ENCODE measurements around the gene PIK3AP1. TPM values are rescaled to one million over a fixed set of nuclear protein-coding genes. Genes with fewer than 3 reads are reported as not detected.
A peak's percentile ranks its signal among the peaks of the same experiment; 100 is the strongest.

The PIK3AP1 gene
- total and polyA plus RNA-seq, 4 donors = 27.3 to 137 (median 50.9) TPM

DNA sequence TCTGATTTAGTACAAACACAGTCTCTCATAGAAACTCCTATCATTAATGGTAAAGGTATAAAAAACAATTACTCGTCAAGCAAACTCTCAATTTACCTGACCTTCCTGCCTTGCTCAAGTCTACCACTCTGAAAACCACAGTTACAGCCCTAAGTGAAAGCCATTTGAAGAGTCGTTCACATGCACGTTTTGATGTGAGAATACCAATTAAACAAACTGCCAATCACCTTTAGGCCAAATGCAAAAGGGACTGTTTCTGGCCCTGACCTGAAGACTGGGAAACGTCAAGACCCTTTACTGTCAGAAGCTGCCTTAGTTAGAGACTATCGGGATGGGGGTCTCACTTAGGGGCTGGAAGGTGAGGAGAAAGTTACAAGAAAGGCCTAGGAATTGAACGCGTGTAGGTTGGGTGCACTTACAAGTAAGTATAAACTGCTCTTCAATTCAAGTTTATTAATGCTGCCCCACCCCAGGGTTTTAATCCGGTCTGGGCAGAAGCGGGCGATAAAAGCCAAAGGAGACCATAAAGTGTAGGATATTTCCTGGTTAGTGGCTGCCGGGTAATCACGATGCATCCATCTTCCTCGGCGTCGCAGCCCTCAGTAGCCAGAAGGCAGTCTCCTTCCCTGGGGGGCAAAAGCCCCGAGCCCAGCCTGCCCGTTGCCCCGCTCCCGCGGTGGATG lies 134.4 kb downstream of the PIK3AP1 start:
- Histone ChIP-seq H3K36me3 (ENCODE audit: control insufficient read depth in 4 of 4, insufficient read depth in 3 of 4, low read depth in 1 of 4, low read length in 3 of 4) (no peaks in the 10 kb centered on the region), H3K9ac (ENCODE audit: low read depth in 1 of 2, low read length in 2 of 2) (peak overlapping the region; percentile 86 to 99), H3K27me3 (ENCODE audit: control insufficient read depth in 4 of 4, insufficient read depth in 4 of 4, low read length in 3 of 4) (no peaks in the 10 kb centered on the region), H3K9me3 (ENCODE audit: control insufficient read depth in 4 of 4, low read length in 3 of 4) (no peaks in the 10 kb centered on the region), H3K4me3 (ENCODE audit: low read depth in 1 of 3, low read length in 3 of 3) (peak overlapping the region; percentile 82 to 99 (median 87)), H3K4me1 (ENCODE audit: control insufficient read depth in 4 of 4, insufficient read depth in 4 of 4, low read length in 3 of 4) (peaks cover 8 to 49% (median 21%) of the 10 kb centered on the region in 4 donors), H3K27ac (ENCODE audit: low read depth in 1 of 2, low read length in 2 of 2) (peak overlapping the region; percentile 96 to 97)
- no peak for DNase-seq (ENCODE audit: low spot score)
- TF ChIP-seq YY1 (IDR thresholded peaks at IDR 0.05) (peak; percentile 32), FOXA2 (IDR thresholded peaks at IDR 0.05) (no peak)
- WGBS = under 1% methylated on average over 20 of the region's 20 CpGs

GRCh38 chr10:96584474-96584873 lies 135.8 kb downstream of the PIK3AP1 start:
- Histone ChIP-seq H3K4me3 (ENCODE audit: low read depth in 1 of 3, low read length in 3 of 3) (no peak overlapping the region), H3K4me1 (ENCODE audit: control insufficient read depth in 4 of 4, insufficient read depth in 4 of 4, low read length in 3 of 4) (peaks cover 8 to 52% (median 22%) of the 10 kb centered on the region in 4 donors), H3K9me3 (ENCODE audit: control insufficient read depth in 4 of 4, low read length in 3 of 4) (no peaks in the 10 kb centered on the region), H3K9ac (ENCODE audit: low read depth in 1 of 2, low read length in 2 of 2) (no peak overlapping the region), H3K36me3 (ENCODE audit: control insufficient read depth in 4 of 4, insufficient read depth in 3 of 4, low read depth in 1 of 4, low read length in 3 of 4) (no peaks in the 10 kb centered on the region), H3K27me3 (ENCODE audit: control insufficient read depth in 4 of 4, insufficient read depth in 4 of 4, low read length in 3 of 4) (no peaks in the 10 kb centered on the region), H3K27ac (ENCODE audit: low read depth in 1 of 2, low read length in 2 of 2) (no peak overlapping the region)
- TF ChIP-seq JUND (IDR thresholded peaks at IDR 0.05) (no peak), GABPA (IDR thresholded peaks at IDR 0.05 in 1 of 2, conservative IDR thresholded peaks at IDR 0.05 in 1 of 2) (no peak), SP1 (IDR thresholded peaks at IDR 0.05) (no peak), FOXA2 (IDR thresholded peaks at IDR 0.05) (no peak), RXRA (IDR thresholded peaks at IDR 0.05) (no peak), CTCF (IDR thresholded peaks at IDR 0.05; ENCODE audit: low read depth, low read length, missing input control) (no peak)
- TF ChIP-seq, protein P1, sequence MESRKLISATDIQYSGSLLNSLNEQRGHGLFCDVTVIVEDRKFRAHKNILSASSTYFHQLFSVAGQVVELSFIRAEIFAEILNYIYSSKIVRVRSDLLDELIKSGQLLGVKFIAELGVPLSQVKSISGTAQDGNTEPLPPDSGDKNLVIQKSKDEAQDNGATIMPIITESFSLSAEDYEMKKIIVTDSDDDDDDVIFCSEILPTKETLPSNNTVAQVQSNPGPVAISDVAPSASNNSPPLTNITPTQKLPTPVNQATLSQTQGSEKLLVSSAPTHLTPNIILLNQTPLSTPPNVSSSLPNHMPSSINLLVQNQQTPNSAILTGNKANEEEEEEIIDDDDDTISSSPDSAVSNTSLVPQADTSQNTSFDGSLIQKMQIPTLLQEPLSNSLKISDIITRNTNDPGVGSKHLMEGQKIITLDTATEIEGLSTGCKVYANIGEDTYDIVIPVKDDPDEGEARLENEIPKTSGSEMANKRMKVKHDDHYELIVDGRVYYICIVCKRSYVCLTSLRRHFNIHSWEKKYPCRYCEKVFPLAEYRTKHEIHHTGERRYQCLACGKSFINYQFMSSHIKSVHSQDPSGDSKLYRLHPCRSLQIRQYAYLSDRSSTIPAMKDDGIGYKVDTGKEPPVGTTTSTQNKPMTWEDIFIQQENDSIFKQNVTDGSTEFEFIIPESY (IDR thresholded peaks at IDR 0.05) = no peak
- no peak for DNase-seq (ENCODE audit: low spot score)
- WGBS = 92% methylated on average over 9 of the region's 9 CpGs

DNA sequence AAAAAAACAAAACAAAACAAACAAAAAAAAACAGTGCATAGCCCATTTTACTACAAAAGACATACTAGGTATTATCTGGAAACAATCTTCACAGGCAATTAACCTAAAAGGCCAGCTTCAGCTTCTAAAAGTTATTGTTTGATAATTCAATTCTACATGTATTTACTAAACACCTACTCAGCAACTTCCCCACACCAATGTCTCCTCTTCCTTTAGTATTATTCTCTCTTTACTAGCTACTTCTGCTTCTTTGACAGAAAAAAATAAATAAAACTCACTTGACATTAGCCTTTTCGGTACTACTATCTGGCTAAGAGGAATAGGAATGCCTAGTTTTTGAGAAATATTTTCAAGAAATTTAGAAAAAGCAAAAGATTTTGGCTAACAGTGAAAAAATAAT lies 136.3 kb downstream of the PIK3AP1 start:
- no peaks in the 10 kb centered on the region for H3K27me3 ChIP-seq (ENCODE audit: control insufficient read depth in 4 of 4, insufficient read depth in 4 of 4, low read length in 3 of 4)
- TF ChIP-seq CTCF (IDR thresholded peaks at IDR 0.05; ENCODE audit: low read depth, low read length, missing input control) (no peak), MAX (IDR thresholded peaks at IDR 0.05) (no peak), EGR1 (IDR thresholded peaks at IDR 0.05; ENCODE audit: low read depth in 2 of 2) (no peak), FOXA1 (IDR thresholded peaks at IDR 0.05) (no peak), HNF4A (conservative IDR thresholded peaks at IDR 0.05) (no peak)
- H3K9ac ChIP-seq (ENCODE audit: low read depth in 1 of 2, low read length in 2 of 2) = no peak overlapping the region
- H3K9me3 ChIP-seq (ENCODE audit: control insufficient read depth in 4 of 4, low read length in 3 of 4) = no peaks in the 10 kb centered on the region
- H3K27ac ChIP-seq (ENCODE audit: low read depth in 1 of 2, low read length in 2 of 2) = no peak overlapping the region
- H3K36me3 ChIP-seq (ENCODE audit: control insufficient read depth in 4 of 4, insufficient read depth in 3 of 4, low read depth in 1 of 4, low read length in 3 of 4) = no peaks in the 10 kb centered on the region
- DNase-seq (ENCODE audit: low spot score) = no peak
- 84% methylated on average over 1 of the region's 1 CpG for WGBS
- no peak overlapping the region for H3K4me3 ChIP-seq (ENCODE audit: low read depth in 1 of 3, low read length in 3 of 3)
- peaks cover 8 to 51% (median 20%) of the 10 kb centered on the region in 4 donors for H3K4me1 ChIP-seq (ENCODE audit: control insufficient read depth in 4 of 4, insufficient read depth in 4 of 4, low read length in 3 of 4)
